Frontal cortex (tissue), 4 donors: Measurements from ENCODE around the gene HMOX1. TPM values are rescaled to one million over a fixed set of nuclear protein-coding genes. Genes with fewer than 3 reads are reported as not detected.

Experiments
- DNase-seq, 2 donors: peaks; one replicate each; pipeline ENCODE4 v3.0.0; 2012; ENCODE audit warnings: low spot score in 2 of 2
- FAIRE-seq: peaks from 2 replicates; lab custom pipeline; 2012; peaks lifted over from hg19 to GRCh38; lab: Jason Lieb, UNC
- total RNA-seq: library from RNA; depleted of rRNA; stranded (reverse); fragments of >200 nt; gene quantifications from one replicate; pipeline ENCODE4 v1.2.3, GENCODE V29; 2014
- donor health status: control.
- donor health status: control.
- donor health status: control.

The HMOX1 gene
- total RNA-seq, 1 donor from 2014 or later: 2.9 TPM

DNA sequence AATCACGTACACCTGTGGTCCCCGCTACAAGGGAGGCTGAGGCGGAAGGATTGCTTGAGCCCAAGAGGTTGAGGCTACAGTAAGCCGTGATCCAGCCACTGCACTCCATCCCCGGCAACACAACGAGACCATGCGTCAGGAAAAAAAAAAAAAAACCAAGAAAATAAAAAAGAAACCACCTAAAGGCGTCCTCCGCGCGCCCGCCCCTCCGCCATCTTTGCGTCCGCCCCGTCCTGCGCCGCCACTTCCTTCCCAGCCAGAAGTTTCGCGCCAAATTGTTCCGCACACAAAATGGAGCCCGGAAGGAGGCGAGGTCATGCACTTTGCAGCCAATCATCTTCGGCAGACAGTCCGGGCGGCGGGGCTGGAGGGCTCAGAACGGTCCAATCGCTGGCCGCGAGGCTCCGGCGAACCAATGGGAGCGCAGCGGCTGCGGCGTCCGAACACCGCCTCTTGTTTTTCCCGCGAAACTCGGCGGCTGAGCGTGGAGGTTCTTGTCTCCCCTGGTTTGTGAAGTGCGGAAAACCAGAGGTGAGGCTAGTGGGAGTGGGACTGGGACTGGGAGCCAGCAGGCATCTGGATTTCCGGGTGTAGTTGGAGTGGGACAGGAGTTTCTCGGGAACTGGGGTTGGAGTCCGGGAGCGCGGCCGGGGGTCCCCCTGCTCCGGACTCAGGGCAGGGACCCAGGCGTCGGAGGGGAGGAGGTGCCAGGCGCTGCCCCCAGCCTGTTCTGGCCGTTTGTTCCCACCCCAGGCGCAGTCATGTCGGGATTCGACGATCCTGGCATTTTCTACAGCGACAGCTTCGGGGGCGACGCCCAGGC lies 19.0 kb downstream of the HMOX1 start, which contains the start of gene MCM5:
Gene MCM5, plus strand, starts transcription at position 463 of the 823 bp plus-strand sequence. Its CDS starts 299 bp downstream, at position 762.
- DNase-seq (peak; percentile 89 to 98), FAIRE-seq (peak; percentile 95)

DNA sequence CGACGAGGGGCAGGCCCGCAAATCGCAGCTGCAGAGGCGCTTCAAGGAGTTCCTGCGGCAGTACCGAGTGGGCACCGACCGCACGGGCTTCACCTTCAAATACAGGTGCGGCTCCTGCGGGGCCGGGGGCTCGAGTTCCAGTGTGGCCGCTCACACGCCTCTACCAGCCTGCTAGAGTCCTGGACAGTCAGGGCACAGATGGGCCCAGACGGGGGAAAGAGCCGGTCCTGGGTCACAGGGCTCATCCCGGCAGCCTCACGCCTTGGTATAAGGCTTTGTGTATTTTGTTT lies 19.6 kb downstream of the HMOX1 start:
- FAIRE-seq: no peak

DNA sequence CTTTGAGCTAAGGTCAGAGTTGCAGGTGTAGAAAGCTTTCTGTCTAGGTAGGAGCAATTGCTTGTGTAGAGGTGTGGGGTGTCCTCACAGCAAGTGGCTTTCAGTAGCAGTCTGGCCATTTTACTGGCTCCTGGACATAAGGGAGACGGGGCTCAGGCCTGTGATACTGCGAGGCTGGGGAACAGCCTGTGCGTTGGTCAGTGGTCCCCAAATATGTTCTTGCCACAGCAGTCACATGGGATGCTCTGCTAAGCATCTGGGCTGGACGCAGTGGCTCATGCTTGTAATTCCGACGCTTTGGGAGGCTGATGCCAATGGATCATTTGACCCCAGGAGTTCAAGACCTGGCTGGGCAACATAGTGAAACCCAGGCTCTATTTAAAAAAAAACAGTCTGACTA lies 21.0 kb downstream of the HMOX1 start:
- DNase-seq (no peak), FAIRE-seq (no peak)

More for the DNA sequence above, 19.6 kb downstream of the HMOX1 start:
- no peak for DNase-seq

DNA sequence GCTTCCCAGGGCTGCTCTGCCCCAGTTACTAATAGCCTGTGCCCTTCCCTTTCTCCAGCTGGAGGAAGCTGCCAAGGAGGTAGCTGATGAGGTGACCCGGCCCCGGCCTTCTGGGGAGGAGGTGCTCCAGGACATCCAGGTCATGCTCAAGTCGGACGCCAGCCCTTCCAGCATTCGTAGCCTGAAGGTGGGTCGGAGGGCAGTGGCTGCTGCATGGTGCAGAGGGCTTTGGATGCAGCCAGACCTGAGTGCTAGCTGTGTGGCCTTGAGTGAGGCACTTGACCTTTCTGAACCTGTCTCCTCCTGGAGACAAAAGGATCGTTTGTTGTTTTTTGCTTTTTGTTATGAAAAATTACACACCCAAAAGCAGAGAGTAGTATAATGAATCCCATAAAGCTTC lies 22.5 kb downstream of the HMOX1 start:
- DNase-seq: no peak
- FAIRE-seq: no peak

DNA sequence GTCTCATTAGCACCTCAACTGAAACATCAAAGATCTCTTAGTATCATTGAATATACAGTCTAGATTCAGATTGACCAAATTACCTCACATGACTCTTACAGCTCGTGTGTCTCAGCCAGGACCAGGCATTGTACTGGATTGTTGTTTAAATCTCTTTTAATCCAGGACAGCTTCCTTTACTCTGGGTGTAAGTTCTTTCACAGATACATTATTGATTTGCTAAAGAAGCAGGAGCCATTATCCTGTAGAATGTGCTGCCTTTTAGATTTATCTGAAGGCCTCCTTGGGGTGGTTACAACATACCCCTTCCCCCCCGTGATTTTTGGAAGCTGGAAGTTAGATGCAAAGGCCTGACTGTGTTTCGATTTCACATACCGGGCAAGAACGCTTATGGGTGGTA lies 23.3 kb downstream of the HMOX1 start:
- FAIRE-seq: no peak

DNA sequence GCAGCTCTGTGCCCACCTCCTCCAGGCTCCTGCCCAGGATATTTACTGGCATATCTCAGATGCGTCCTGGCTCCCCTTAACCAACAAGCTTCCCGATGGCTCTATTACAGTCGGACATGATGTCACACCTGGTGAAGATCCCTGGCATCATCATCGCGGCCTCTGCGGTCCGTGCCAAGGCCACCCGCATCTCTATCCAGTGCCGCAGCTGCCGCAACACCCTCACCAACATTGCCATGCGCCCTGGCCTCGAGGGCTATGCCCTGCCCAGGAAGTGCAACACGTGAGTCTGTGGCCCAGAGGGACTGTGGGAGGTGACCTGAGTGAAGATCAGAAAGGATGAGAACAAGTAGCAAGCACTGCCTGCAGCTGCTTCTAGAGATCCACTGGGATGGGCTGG lies 25.5 kb downstream of the HMOX1 start:
- no peak for FAIRE-seq
- no peak for DNase-seq

More for the DNA sequence above, 23.3 kb downstream of the HMOX1 start:
- no peak for DNase-seq

DNA sequence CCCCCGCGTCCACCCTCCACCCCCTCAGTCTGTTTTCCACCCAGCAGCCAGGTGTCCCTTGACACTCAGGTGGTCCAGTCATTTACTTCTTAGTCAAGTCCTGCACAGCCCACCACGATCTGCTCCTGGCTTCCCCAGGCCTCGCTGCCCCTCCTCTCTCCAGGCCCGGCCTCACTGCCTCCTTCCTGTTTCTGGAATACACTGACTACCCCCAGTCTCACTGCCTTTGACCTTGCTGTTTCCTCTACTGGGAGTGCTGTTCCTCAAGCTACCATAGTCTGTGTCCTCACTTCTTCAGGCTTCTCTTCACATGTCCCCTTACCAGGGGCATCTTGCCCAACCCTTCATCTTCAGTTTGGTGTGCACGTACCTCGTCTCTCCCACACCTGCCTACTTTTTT lies 26.5 kb downstream of the HMOX1 start:
- FAIRE-seq (no peak), DNase-seq (no peak)

DNA sequence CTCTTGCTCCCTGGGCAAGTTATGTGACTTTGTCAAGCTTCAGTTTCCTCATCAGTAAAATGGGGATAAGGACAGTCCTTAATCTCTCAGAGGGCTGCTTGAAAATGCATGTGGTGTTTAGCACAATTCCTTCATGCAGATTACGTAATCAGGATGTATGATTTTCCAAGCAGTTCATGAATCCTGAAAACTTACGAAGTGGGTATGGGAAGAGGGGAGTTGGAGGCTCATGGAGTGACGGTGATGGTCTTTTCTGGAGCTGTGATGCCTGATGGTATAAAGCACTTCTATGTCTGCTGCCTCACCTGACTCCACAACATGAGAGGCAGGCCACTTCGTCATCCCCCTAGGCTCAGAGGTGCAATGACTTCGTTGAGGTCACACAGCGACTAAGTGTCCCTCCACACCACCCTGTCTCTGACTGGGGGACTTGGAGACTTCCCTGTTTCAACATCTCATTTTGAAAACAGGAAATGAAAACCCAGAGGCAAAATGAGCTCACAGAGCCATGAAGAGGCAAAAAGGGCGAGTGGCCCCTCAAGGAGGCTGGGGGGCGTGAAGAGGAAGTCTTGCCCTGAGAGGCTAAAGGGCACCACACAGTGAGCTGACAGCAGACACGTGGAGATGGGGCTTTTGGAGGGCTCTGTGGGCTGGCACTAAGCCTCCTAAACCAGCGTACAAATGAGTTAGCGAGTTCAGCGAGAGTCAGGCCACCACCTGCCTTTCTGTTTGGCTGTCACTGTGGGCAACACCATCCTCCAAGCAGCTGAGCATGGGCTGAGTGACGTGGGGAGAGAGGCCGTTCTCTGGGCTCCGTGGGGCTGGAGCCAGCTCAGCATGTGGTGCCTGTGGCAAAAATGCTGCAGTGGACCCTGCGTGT lies 29.1 kb downstream of the HMOX1 start:
- FAIRE-seq (no peak), DNase-seq (no peak)

DNA sequence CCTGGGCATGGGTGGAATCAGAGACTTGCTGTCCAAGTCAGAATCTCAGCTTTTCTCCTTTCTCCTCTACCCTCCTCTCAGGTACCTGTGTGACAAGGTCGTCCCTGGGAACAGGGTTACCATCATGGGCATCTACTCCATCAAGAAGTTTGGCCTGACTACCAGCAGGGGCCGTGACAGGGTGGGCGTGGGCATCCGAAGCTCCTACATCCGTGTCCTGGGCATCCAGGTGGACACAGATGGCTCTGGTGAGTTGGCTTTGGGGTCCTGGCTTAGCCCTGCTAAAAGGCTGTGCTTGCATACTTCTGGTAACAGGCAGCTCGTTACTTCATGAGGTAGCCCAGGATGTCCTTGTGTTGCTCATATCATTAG lies 29.8 kb downstream of the HMOX1 start:
- DNase-seq (no peak), FAIRE-seq (no peak)

DNA sequence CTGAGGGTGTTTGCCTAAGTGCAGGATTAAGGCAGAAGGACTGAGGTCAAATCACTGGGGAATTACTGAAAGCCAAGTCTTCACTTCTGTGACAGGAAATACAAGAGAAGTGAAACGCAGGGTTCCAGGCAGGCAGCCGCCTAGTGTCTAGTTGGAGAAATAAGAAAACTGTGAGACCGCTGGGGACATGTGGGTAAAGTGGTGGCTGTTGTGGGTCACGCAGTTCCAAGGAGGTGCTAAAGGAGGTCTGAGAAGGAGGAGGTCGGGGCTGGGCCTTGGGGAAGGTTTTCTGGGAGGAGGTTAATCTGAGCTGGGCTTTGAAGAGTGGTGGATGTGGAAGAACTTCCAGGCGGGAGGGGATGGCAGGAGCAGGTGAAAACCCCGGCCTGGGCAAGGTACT lies 30.2 kb downstream of the HMOX1 start:
- no peak for DNase-seq
- no peak for FAIRE-seq

DNA sequence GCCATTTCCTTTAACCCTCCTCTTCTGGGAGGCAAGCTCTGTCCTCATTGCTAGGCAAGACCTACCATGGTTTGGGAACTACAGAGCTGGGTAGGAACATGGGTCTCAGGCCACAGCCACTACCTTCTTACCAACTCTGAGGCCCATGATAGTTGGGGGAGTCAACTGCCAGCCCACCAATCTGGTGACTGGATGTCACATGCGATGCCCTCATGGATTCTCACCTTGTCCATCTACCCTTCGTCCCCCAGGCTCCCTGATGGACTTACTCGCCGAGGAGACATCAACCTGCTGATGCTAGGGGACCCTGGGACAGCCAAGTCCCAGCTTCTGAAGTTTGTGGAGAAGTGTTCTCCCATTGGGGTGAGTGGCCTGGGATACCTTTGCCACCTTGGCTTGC lies 32.7 kb downstream of the HMOX1 start:
- FAIRE-seq: no peak

DNA sequence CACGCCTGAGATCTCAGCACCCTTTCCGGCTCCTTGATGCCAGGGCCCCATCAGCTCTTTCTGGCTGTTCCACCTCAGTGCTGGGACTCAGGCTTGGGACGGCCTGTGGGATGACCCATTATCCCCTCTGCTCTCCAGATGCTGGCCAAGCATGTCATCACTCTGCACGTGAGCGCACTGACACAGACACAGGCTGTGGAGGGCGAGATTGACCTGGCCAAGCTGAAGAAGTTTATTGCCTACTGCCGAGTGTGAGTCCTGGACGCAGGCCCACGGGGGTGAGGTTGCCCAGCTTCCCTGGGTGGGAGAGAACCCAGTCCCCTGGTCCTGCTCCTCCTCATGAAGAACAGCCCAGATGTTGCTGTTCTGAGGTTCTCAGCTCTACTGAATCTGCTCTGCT lies 36.7 kb downstream of the HMOX1 start:
- no peak for DNase-seq
- FAIRE-seq: no peak

More for the DNA sequence above, 32.7 kb downstream of the HMOX1 start:
- DNase-seq: no peak

DNA sequence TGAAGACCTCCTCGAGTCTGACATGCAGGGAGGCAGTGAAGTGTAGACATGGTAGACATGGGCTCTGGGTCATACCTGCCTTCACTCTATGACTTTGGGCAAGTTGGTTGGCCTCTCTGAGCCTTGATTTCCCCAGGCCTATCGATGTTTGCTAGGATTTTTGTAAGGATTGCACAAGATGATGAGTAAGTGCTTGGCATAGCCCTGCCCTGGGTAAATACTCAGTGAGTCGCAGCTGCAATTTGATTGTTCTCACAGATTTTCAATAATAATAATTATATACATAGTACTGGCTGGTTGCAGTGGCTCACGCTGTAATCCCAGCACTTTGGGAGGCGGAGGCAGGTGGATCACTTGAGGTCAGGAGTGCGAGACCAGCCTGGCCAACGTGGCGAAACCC lies 37.2 kb downstream of the HMOX1 start:
- DNase-seq (no peak), FAIRE-seq (no peak)

DNA sequence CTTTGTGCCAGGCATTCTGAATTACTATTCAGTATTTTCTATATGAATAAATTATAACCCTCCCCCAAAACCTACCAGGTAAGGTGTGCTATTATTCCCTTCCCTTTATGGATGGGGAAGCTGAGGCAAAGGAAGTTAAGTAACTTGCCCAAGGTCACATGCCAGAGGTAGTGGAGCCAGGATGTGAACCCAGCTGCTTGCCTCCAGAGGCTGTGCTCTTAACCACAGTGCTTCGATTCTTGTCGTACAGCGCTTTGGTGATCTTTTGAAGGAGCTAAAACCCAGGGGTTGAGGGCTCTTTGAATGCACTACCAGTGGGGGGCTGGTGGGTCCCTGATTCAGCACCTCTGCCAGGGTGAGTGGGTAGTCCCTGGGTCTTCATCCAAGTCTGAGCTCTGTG lies 37.8 kb downstream of the HMOX1 start:
- DNase-seq: no peak
- FAIRE-seq: no peak

DNA sequence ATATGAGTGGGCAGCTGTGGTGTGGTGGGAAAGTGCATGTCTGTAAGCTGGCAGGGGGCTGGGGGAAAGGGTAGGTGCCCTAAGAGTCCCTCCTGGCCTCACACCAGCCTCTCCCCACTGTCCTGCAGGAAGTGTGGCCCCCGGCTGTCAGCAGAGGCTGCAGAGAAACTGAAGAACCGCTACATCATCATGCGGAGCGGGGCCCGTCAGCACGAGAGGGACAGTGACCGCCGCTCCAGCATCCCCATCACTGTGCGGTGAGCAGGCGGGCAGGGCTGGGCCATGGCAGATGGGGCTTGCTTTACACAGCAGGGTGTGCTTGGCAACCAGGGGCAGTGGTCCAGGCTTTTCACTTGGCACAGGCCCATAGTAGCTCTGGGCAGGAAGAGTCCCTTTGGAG lies 38.9 kb downstream of the HMOX1 start:
- no peak for FAIRE-seq
- no peak for DNase-seq

DNA sequence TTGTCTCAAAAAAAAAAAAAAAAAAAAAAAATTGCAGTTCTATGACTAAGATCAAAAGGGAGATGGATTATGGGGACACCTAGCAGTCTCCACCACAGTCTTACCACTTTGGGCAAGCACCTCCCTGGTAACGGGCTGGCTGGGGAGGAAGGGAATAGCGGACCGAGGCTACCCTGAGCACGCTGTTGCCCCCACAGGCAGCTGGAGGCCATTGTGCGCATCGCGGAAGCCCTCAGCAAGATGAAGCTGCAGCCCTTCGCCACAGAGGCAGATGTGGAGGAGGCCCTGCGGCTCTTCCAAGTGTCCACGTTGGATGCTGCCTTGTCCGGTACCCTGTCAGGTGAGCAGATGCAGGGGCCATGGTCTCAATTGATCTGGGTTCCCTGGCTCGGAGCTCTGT lies 40.2 kb downstream of the HMOX1 start:
- no peak for DNase-seq
- no peak for FAIRE-seq

DNA sequence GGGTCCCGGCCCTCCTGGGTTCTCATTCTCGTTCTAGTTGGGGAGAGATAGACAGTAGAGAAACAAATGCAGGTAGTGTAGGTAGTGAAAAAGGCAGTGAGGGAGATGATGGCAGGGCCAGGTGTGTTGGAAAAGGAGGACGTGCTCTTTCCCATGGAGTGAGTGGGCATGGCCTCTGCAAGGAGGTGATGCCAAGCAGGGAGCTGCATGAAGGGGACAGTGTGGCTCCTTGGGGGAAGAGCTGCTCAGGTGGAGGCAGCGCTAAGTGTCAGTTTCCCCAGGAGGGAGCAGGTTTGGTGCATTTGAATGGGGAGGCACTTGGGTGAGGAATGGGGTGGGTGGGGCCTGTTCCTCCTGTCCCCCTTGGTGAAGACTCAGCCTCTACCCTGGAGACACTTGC lies 41.2 kb downstream of the HMOX1 start:
- FAIRE-seq (no peak), DNase-seq (no peak)

DNA sequence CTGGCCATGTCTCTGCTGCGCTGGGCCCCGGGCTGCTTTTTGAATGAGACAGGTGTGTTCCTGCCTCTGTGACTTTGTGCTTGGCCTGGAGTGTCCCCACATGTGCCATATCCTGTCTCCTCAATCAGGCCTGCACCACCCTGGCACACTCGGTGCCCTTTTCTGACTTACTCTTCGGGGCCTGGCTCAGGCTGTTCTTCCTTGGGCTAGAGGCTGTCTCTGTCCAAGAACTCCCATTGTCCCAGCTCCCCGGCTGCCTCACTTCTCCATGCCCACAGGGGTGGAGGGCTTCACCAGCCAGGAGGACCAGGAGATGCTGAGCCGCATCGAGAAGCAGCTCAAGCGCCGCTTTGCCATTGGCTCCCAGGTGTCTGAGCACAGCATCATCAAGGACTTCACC lies 42.0 kb downstream of the HMOX1 start:
- FAIRE-seq (no peak), DNase-seq (no peak)

DNA sequence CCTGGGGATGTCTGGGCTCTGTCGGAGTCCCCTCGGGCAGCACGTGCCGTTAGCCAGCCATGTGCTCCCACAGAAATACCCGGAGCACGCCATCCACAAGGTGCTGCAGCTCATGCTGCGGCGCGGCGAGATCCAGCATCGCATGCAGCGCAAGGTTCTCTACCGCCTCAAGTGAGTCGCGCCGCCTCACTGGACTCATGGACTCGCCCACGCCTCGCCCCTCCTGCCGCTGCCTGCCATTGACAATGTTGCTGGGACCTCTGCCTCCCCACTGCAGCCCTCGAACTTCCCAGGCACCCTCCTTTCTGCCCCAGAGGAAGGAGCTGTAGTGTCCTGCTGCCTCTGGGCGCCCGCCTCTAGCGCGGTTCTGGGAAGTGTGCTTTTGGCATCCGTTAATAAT lies 43.2 kb downstream of the HMOX1 start:
- no peak for FAIRE-seq
- no peak for DNase-seq

DNA sequence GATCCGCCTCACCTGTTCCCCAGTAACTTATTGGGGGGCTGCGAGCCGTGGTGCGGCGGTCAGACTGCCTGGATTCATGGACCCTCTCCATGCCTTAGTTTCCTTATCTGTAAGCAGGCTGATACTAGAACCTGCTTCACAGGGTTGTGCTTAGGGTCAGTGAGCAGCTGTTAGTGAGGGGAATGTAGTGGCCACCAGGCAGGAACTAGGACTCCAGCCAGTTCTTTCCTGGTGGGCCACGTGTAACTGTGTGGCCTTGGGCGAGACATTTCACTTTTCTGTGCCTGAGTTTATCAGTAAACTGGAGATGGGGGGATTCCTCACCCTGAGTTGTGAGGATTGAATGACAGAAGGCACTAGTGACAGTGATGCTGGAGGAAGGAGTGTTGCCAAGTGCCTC lies 43.9 kb downstream of the HMOX1 start:
- DNase-seq (no peak), FAIRE-seq (no peak)

DNA sequence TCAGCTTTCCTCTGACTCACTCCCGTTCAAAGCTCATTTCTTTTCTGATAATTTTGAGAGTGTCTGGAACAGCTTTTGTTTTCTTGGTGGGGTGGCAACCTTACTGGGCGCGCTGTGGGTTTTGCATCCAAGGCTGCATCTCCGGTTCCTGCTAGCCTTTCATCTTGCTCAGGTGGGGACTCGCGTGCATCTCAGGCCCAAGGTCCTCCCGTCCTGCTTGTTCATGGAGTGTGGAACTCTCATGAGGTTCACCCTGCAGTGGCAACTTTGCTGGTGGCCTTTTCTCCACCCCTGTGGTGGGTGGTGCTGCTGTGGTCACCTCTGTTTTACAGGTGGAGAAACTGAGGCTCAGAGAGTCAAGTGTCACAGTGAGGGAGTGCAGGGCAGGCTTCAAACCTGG lies 44.6 kb downstream of the HMOX1 start:
- FAIRE-seq: no peak

More for the DNA sequence above, 44.6 kb downstream of the HMOX1 start:
- no peak for DNase-seq
